DOHH2 (cell line): ENCODE measurements around the gene SMPDL3A.

Experiments used
- H3F3A ChIP-seq: fragments of 200-600 bp; sonication (generic), shearing (Covaris generic); 2 replicates; pipeline ENCODE4 v1.6.0; 2016; ENCODE audit warnings: antibody characterized with exemption, mild to moderate bottlenecking; ENCODE audit not compliant: control insufficient read depth, insufficient read depth
- H3K27ac ChIP-seq: fragments of 200-600 bp; sonication (generic); 2 replicates; pipeline ENCODE4 v1.5.1; 2014; ENCODE audit warnings: low read depth, mild to moderate bottlenecking, low read length, moderate library complexity
- H3K27me3 ChIP-seq: fragments of 200-600 bp; sonication (generic); 2 replicates; pipeline ENCODE4 v1.6.1; 2014; ENCODE audit warnings: mild to moderate bottlenecking, low read length, mixed read lengths; ENCODE audit not compliant: control insufficient read depth
- H3K36me3 ChIP-seq: fragments of 200-600 bp; sonication (generic); 2 replicates; pipeline ENCODE4 v1.6.1; 2014; ENCODE audit warnings: mild to moderate bottlenecking, low read length, moderate library complexity, mixed read lengths; ENCODE audit not compliant: control insufficient read depth
- H3K4me1 ChIP-seq: fragments of 200-600 bp; sonication (generic); 2 replicates; pipeline ENCODE4 v1.6.1; 2014; ENCODE audit warnings: mild to moderate bottlenecking, low read length, mixed read lengths; ENCODE audit not compliant: control insufficient read depth
- H3K4me2 ChIP-seq: fragments of 200-600 bp; sonication (generic); 2 replicates; pipeline ENCODE4 v1.6.0; 2014; ENCODE audit warnings: mild to moderate bottlenecking, low read length, moderate library complexity
- H3K4me3 ChIP-seq: fragments of 200-600 bp; sonication (generic); 2 replicates; pipeline ENCODE4 v1.5.1; 2014; ENCODE audit warnings: mild to moderate bottlenecking, low read length, mixed read lengths
- H3K79me2 ChIP-seq: fragments of 200-600 bp; sonication (generic); 2 replicates; pipeline ENCODE4 v1.6.1; 2014; ENCODE audit warnings: mild to moderate bottlenecking, low read length, mixed read lengths; ENCODE audit not compliant: control insufficient read depth
- H3K9me2 ChIP-seq: fragments of 200-600 bp; sonication (generic); replicated peaks from 2 replicates; pipeline ENCODE4 v1.6.1; 2014; ENCODE audit warnings: mild to moderate bottlenecking, low read length, mixed read lengths; ENCODE audit not compliant: control insufficient read depth
- H3K9me3 ChIP-seq: fragments of 200-600 bp; sonication (generic); 2 replicates; pipeline ENCODE4 v1.6.1; 2014; ENCODE audit warnings: antibody characterized with exemption, low read length, mixed read lengths; ENCODE audit not compliant: control insufficient read depth, insufficient read depth
- H4K20me1 ChIP-seq: fragments of 200-600 bp; sonication (generic); 2 replicates; pipeline ENCODE4 v1.6.0; 2014; ENCODE audit warnings: low read depth, mild to moderate bottlenecking, antibody characterized with exemption, low read length, moderate library complexity; ENCODE audit not compliant: control insufficient read depth, insufficient read depth
- EZH2phosphoT487 ChIP-seq: fragments of 200-600 bp; sonication (generic); IDR thresholded peaks from 2 replicates; pipeline ENCODE4 v1.6.1; 2017; ENCODE audit warnings: borderline replicate concordance, mild to moderate bottlenecking, antibody characterized with exemption, low read length, moderate library complexity, mixed read lengths
- TF ChIP-seq, protein P1 (sequence below): fragments of 200-600 bp; sonication (generic); IDR thresholded peaks from one replicate; pipeline ENCODE4 v1.5.1; 2014; ENCODE audit warnings: antibody characterized with exemption, mild to moderate bottlenecking, low read depth, low read length; ENCODE audit not compliant: poor library complexity, severe bottlenecking

SMPDL3A gene

GRCh38 chr6:122770835-122771601, 18.0 kb upstream of the SMPDL3A start:
- no peaks in the 10 kb centered on the region for H3K9me3 ChIP-seq
- H3K4me1 ChIP-seq: no peaks in the 10 kb centered on the region
- no peaks in the 10 kb centered on the region for H3K79me2 ChIP-seq
- H4K20me1 ChIP-seq: no peaks in the 10 kb centered on the region
- no peak for TF ChIP-seq EZH2phosphoT487
- TF ChIP-seq, protein P1, sequence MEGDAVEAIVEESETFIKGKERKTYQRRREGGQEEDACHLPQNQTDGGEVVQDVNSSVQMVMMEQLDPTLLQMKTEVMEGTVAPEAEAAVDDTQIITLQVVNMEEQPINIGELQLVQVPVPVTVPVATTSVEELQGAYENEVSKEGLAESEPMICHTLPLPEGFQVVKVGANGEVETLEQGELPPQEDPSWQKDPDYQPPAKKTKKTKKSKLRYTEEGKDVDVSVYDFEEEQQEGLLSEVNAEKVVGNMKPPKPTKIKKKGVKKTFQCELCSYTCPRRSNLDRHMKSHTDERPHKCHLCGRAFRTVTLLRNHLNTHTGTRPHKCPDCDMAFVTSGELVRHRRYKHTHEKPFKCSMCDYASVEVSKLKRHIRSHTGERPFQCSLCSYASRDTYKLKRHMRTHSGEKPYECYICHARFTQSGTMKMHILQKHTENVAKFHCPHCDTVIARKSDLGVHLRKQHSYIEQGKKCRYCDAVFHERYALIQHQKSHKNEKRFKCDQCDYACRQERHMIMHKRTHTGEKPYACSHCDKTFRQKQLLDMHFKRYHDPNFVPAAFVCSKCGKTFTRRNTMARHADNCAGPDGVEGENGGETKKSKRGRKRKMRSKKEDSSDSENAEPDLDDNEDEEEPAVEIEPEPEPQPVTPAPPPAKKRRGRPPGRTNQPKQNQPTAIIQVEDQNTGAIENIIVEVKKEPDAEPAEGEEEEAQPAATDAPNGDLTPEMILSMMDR: no peak
- H3K36me3 ChIP-seq: no peaks in the 10 kb centered on the region
- no peak overlapping the region for H3K27ac ChIP-seq
- no peaks in the 10 kb centered on the region for H3K27me3 ChIP-seq
- no peaks in the 10 kb centered on the region for H3K9me2 ChIP-seq
- no peaks in the 10 kb centered on the region for H3F3A ChIP-seq
- H3K4me3 ChIP-seq: no peak overlapping the region
- no peak overlapping the region for H3K4me2 ChIP-seq

GRCh38 chr6:122772724-122773415, 16.2 kb upstream of the SMPDL3A start:
- Histone ChIP-seq H3K9me2 (no peaks in the 10 kb centered on the region), H4K20me1 (no peaks in the 10 kb centered on the region), H3K4me2 (no peak overlapping the region), H3K4me1 (no peaks in the 10 kb centered on the region), H3K4me3 (no peak overlapping the region), H3K27ac (no peak overlapping the region), H3K79me2 (no peaks in the 10 kb centered on the region), H3K9me3 (no peaks in the 10 kb centered on the region), H3F3A (no peaks in the 10 kb centered on the region), H3K27me3 (no peaks in the 10 kb centered on the region), H3K36me3 (no peaks in the 10 kb centered on the region)
- TF ChIP-seq, protein P1: no peak
- TF ChIP-seq EZH2phosphoT487: no peak

DNA sequence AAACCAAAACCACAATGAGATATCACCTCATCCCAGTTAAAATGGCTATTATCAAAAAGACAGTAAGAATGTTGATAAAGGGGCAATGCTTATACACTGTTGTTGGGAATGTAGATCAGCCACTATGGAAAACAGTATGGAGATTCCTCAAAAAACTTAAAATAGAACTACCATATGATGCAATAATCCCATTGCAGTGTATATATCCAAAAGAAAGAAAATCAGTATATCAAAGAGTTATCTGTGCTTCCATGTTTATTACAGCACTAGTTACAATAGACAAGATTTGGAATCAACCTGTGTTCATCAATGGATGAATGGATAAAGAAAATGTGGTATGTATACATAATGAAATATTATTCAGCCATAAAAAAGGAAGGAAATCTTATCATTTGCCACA, 13.1 kb upstream of the SMPDL3A start:
- Histone ChIP-seq H4K20me1 (no peaks in the 10 kb centered on the region), H3K4me2 (no peak overlapping the region)
- TF ChIP-seq EZH2phosphoT487: no peak
- TF ChIP-seq, protein P1: no peak

More for the DNA sequence above, 13.1 kb upstream of the SMPDL3A start:
- Histone ChIP-seq H3K27ac (no peak overlapping the region), H3K79me2 (no peaks in the 10 kb centered on the region), H3K27me3 (peaks cover 6% of the 10 kb centered on the region), H3K4me3 (no peak overlapping the region), H3K4me1 (no peaks in the 10 kb centered on the region), H3F3A (no peaks in the 10 kb centered on the region), H3K9me2 (no peaks in the 10 kb centered on the region), H3K36me3 (no peaks in the 10 kb centered on the region), H3K9me3 (no peaks in the 10 kb centered on the region)
